ENCODE results near the gene ZNF275.
A peak's percentile ranks its signal among the peaks of the same experiment; 100 is the strongest.

DNA sequence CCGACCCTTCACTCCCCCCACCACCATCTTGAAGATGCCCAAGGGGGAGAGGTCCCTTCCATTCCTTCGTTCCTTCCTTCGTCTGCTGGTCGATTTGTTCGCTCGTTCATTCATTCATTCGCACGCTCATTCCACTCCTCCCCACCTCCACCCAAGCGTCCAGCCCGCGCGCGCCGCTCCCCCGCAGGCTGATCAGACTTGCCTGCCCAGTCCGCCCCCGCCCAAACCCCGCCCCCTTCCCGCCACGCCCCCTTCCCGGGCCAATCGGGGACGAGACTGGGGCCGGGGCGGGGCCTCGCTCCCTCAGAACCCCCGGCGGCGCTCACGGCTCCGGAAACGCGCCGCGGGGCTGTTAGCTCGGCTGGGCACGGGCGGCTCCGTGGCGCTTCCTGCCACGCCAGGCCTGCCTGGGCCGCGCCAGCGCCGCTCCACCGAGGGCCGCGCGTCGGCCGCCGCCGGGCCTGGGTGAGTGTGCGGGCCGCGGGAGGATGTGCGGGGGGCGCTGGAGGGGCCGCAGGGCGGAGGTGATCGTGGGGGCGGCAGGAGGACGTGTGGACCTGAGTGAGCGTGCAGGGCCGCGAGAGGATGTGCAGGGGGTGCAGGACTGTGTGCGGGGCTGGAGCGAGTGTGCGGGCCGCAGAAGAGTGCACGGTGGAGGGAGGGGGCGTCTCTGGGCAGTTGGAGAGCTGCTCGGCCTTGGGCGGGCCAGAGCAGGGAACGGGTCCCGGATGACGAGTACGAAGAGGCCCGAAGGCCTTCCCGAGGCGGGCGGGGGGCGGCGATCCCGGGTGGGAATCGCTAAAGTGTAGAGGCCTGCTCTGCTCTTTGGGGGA, at the start of gene ZNF275:
- TF ChIP-seq POLR2A (IDR thresholded peaks at IDR 0.05) = peak; percentile 46 to 51
- TF ChIP-seq, protein P1, sequence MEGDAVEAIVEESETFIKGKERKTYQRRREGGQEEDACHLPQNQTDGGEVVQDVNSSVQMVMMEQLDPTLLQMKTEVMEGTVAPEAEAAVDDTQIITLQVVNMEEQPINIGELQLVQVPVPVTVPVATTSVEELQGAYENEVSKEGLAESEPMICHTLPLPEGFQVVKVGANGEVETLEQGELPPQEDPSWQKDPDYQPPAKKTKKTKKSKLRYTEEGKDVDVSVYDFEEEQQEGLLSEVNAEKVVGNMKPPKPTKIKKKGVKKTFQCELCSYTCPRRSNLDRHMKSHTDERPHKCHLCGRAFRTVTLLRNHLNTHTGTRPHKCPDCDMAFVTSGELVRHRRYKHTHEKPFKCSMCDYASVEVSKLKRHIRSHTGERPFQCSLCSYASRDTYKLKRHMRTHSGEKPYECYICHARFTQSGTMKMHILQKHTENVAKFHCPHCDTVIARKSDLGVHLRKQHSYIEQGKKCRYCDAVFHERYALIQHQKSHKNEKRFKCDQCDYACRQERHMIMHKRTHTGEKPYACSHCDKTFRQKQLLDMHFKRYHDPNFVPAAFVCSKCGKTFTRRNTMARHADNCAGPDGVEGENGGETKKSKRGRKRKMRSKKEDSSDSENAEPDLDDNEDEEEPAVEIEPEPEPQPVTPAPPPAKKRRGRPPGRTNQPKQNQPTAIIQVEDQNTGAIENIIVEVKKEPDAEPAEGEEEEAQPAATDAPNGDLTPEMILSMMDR (IDR thresholded peaks at IDR 0.05 in 4 of 5, conservative IDR thresholded peaks at IDR 0.05 in 1 of 5) = no peak
